HUDEP-2 (cell line): ENCODE results near the gene INTS15.

ENCODE experiments used
- DNase-seq, 76 experiments: peaks; one replicate each; lab custom pipeline; 2025; ENCODE audit not compliant: unreplicated experiment in 76 of 76; lab: John Stamatoyannopoulos, UW

INTS15 gene

GRCh38 chr7:6654842-6655610 lies 65.2 kb downstream of the INTS15 start:
- DNase-seq: no peak

- DNase-seq: no peak
These were observed 66.0 kb downstream of the INTS15 start for GRCh38 chr7:6655636-6656385.

DNA sequence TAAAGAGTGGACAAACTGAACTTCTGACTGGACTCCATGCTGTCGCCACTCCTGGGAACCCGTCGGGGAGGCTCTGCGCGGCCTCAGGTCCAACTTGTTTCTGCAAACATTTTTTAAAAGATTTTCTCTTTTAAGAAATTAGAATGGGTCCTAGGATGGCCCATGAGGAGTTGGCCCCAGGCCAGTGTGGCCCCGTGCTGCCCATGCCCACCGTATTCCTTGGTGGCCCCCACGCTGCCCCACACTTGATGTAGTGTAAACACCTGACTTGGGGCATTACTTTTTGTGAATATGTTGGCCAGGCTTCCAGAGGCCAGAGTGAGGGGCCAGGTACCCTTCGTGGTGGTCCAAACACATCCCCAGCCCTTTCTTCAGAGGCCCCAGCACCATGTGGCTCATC lies 66.6 kb downstream of the INTS15 start:
- no peak for DNase-seq
